H1 (cell line): ENCODE data around the gene PPIP5K1. TPM values are rescaled to one million over a fixed set of nuclear protein-coding genes. Genes with fewer than 3 reads are reported as not detected.

Experiments used
- CTCF ChIA-PET: fragments of 300-600 bp; sonication (Branson Sonifier 250); formaldehyde crosslinking; loops from one replicate; lab custom pipeline; 2021; ENCODE audit not compliant: partially characterized antibody; lab: Charles Lee
- POLR2A ChIA-PET: fragments of 300-600 bp; sonication (Branson Sonifier 250); formaldehyde crosslinking; loops from one replicate; lab custom pipeline; 2021; ENCODE audit warnings: inconsistent platforms; ENCODE audit not compliant: partially characterized antibody; lab: Charles Lee
- DNase-seq, 2 experiments: peaks; one replicate each; pipeline versions ENCODE4 v3.0.0 to v3.0.0-alpha.2; 2010 to 2022; ENCODE audit warnings: low spot score in 2 of 2, low read depth in 1 of 2, mixed read lengths in 1 of 2
- FAIRE-seq: peaks from 2 replicates; lab custom pipeline; 2011; peaks lifted over from hg19 to GRCh38; lab: Jason Lieb, UNC
- H2AFZ ChIP-seq: 2 replicates; pipeline ENCODE4 v1.8.1; 2012; ENCODE audit warnings: low read length, inconsistent platforms
- H2AK5ac ChIP-seq: 2 replicates; pipeline ENCODE4 v1.6.1; 2013; ENCODE audit warnings: low read depth, low read length
- H2BK120ac ChIP-seq: replicated peaks from 2 replicates; pipeline ENCODE3; 2013; ENCODE audit warnings: low read depth, low read length, inconsistent platforms
- H2BK12ac ChIP-seq: 2 replicates; pipeline ENCODE4 v1.6.1; 2013; ENCODE audit warnings: low read depth, low read length
- H2BK15ac ChIP-seq: 2 replicates; pipeline ENCODE4 v1.6.1; 2013; ENCODE audit warnings: low read length
- H2BK20ac ChIP-seq: 2 replicates; pipeline ENCODE4 v1.6.1; 2013; ENCODE audit warnings: low read length
- H2BK5ac ChIP-seq: 2 replicates; pipeline ENCODE4 v1.6.1; 2013; ENCODE audit warnings: low read depth, low read length
- H3K14ac ChIP-seq: 2 replicates; pipeline ENCODE4 v1.6.1; 2013; ENCODE audit warnings: inconsistent platforms; ENCODE audit not compliant: insufficient read length
- H3K18ac ChIP-seq: 2 replicates; pipeline ENCODE4 v1.6.1; 2013; ENCODE audit warnings: low read length; ENCODE audit errors: extremely low read depth
- H3K23ac ChIP-seq: 2 replicates; pipeline ENCODE4 v1.6.1; 2013; ENCODE audit warnings: inconsistent platforms; ENCODE audit not compliant: insufficient read length
- H3K23me2 ChIP-seq: 2 replicates; pipeline ENCODE4 v1.6.1; 2013; ENCODE audit warnings: low read depth, low read length
- H3K27ac ChIP-seq: 2 replicates; pipeline ENCODE4 v1.6.1; 2011; ENCODE audit warnings: low read depth, low read length, inconsistent platforms
- H3K27me3 ChIP-seq, 4 experiments: replicated peaks in 1 of 4; 1 replicate in 1 of 4; 2 replicates in 3 of 4; pipeline versions ENCODE4 v1.6.1 to v1.8.1; 2011 to 2013; ENCODE audit warnings: low read length in 3 of 4, mild to moderate bottlenecking in 3 of 4, inconsistent platforms in 2 of 4, mixed read lengths in 2 of 4, moderate library complexity in 1 of 4; ENCODE audit not compliant: control insufficient read depth in 3 of 4, insufficient read depth in 3 of 4; ENCODE audit errors: extremely low read depth in 1 of 4
- H3K36me3 ChIP-seq, 4 experiments: 2 replicates each; pipeline versions ENCODE4 v1.6.1 to v1.8.1; 2011 to 2013; ENCODE audit warnings: mild to moderate bottlenecking in 4 of 4, low read length in 3 of 4, moderate library complexity in 2 of 4, control low read depth in 1 of 4, inconsistent platforms in 1 of 4; ENCODE audit not compliant: insufficient read depth in 4 of 4, control insufficient read depth in 2 of 4
- H3K4ac ChIP-seq: replicated peaks from 2 replicates; pipeline ENCODE3; 2013; ENCODE audit warnings: low read length, low read depth, mixed read lengths, inconsistent platforms; ENCODE audit not compliant: insufficient read length
- H3K4me1 ChIP-seq, 4 experiments: replicated peaks in 1 of 4; 1 replicate in 1 of 4; 2 replicates in 3 of 4; pipeline versions ENCODE4 v1.6.1 to v1.8.1; 2011 to 2013; ENCODE audit warnings: low read length in 3 of 4, inconsistent platforms in 2 of 4, mixed read lengths in 1 of 4; ENCODE audit not compliant: insufficient read depth in 4 of 4, control insufficient read depth in 3 of 4
- H3K4me2 ChIP-seq, 2 experiments: 2 replicates each; pipeline versions ENCODE4 v1.6.1 to v1.8.1; 2011 to 2013; ENCODE audit warnings: low read depth in 2 of 2, low read length in 2 of 2, control low read depth in 1 of 2, inconsistent platforms in 1 of 2, mild to moderate bottlenecking in 1 of 2; ENCODE audit not compliant: insufficient read depth in 1 of 2
- H3K4me3 ChIP-seq, 4 experiments: fragments of 200-600, 300-600 bp in 1 of 4; sonication (generic), shearing (Covaris generic), sonication (Bioruptor Twin) in 1 of 4; 2 replicates each; pipeline versions ENCODE4 v1.5.1 to v1.8.1; 2011 to 2016; ENCODE audit warnings: low read length in 4 of 4, low read depth in 3 of 4, control low read depth in 2 of 4, inconsistent platforms in 2 of 4, mild to moderate bottlenecking in 2 of 4, mixed read lengths in 1 of 4, moderate library complexity in 1 of 4; ENCODE audit not compliant: insufficient read depth in 2 of 4; ENCODE audit errors: extremely low read depth in 1 of 4
- H3K56ac ChIP-seq: replicated peaks from 2 replicates; pipeline ENCODE3; 2013; ENCODE audit warnings: low read depth, mild to moderate bottlenecking, mixed read lengths, low read length, inconsistent platforms; ENCODE audit not compliant: insufficient read length
- H3K79me1 ChIP-seq: 2 replicates; pipeline ENCODE4 v1.6.1; 2013; ENCODE audit warnings: low read depth, low read length, control low read depth
- H3K79me2 ChIP-seq, 2 experiments: 2 replicates each; pipeline versions ENCODE4 v1.6.1 to v1.8.1; 2012 to 2013; ENCODE audit warnings: low read length in 2 of 2, mild to moderate bottlenecking in 2 of 2, inconsistent platforms in 1 of 2; ENCODE audit not compliant: insufficient read depth in 2 of 2, control insufficient read depth in 1 of 2
- H3K9ac ChIP-seq, 4 experiments: replicated peaks in 1 of 4; 1 replicate in 1 of 4; 2 replicates in 3 of 4; pipeline versions ENCODE4 v1.6.1 to v1.8.1; 2011 to 2013; ENCODE audit warnings: low read depth in 3 of 4, low read length in 3 of 4, control low read depth in 2 of 4, mild to moderate bottlenecking in 2 of 4, moderate library complexity in 2 of 4, inconsistent platforms in 1 of 4; ENCODE audit errors: extremely low read depth in 1 of 4
- H3K9me3 ChIP-seq, 2 experiments: 2 replicates each; pipeline versions ENCODE4 v1.6.1 to v1.8.1; 2012 to 2013; ENCODE audit warnings: mild to moderate bottlenecking in 2 of 2, moderate library complexity in 2 of 2, control low read depth in 1 of 2, inconsistent platforms in 1 of 2, low read depth in 1 of 2, low read length in 1 of 2, mixed read lengths in 1 of 2; ENCODE audit not compliant: insufficient read depth in 2 of 2
- H4K20me1 ChIP-seq, 2 experiments: replicated peaks in 1 of 2; 2 replicates each; pipeline versions ENCODE3 to v1.8.1; 2011 to 2013; ENCODE audit warnings: inconsistent platforms in 2 of 2, low read length in 2 of 2, mild to moderate bottlenecking in 1 of 2; ENCODE audit not compliant: insufficient read depth in 2 of 2, control insufficient read depth in 1 of 2
- H4K5ac ChIP-seq: 2 replicates; pipeline ENCODE4 v1.6.1; 2013; ENCODE audit warnings: low read length, low read depth, mixed read lengths, inconsistent platforms; ENCODE audit not compliant: insufficient read length
- H4K8ac ChIP-seq: 2 replicates; pipeline ENCODE4 v1.8.0; 2013; ENCODE audit warnings: mild to moderate bottlenecking, moderate library complexity, low read length, inconsistent platforms; ENCODE audit not compliant: insufficient read depth; ENCODE audit errors: extremely low read depth
- H4K91ac ChIP-seq: replicated peaks from 2 replicates; pipeline ENCODE3; 2013; ENCODE audit warnings: low read length, mixed read lengths, inconsistent platforms; ENCODE audit not compliant: insufficient read length
- CHD2 ChIP-seq: IDR thresholded peaks from 2 replicates; pipeline ENCODE4 v1.6.1; 2012; ENCODE audit warnings: low read length, improper control_type of control experiment
- E2F6 ChIP-seq: IDR thresholded peaks from 2 replicates; pipeline ENCODE4 v1.6.1; 2012; ENCODE audit warnings: inconsistent platforms
- JUND ChIP-seq: IDR thresholded peaks from 2 replicates; pipeline ENCODE4 v1.6.1; 2011; ENCODE audit warnings: mild to moderate bottlenecking, improper control_type of control experiment, low read length
- MAX ChIP-seq: IDR thresholded peaks from 2 replicates; pipeline ENCODE4 v1.6.1; 2012; ENCODE audit warnings: inconsistent platforms
- PHF8 ChIP-seq: fragments of 200-600 bp; sonication (generic); conservative IDR thresholded peaks from 2 replicates; pipeline ENCODE4 v1.7.1; 2012; ENCODE audit warnings: low read depth, mild to moderate bottlenecking, inconsistent platforms, low read length, moderate library complexity
- polyA plus RNA-seq, 7 experiments: library from polyadenylated mRNA; depleted of rRNA in 3 of 7; stranded (reverse) in 5 of 7; unstranded in 2 of 7; fragments of >200 nt in 5 of 7; fragments of 200-250 nt in 2 of 7; gene quantifications; 1 replicate in 5 of 7; 2 replicates in 1 of 7; 4 replicates in 1 of 7; pipeline versions ENCODE4 v1.2.1 to v1.2.3, GENCODE V29; 2011 to 2013; ENCODE audit warnings: missing spikeins in 2 of 7, mixed read lengths in 2 of 7
- total RNA-seq: library from RNA; stranded (reverse); fragmentation: NEBNext Ultra II Directional; extraction: Animal tissue kit (Norgen Biotek cat#: 25700); gene quantifications from 2 replicates; pipeline ENCODE4 v1.2.1, GENCODE V29; 2021

The PPIP5K1 gene
- total and polyA plus RNA-seq, 2 of the 8 experiments (the other 6 are each of a cell fraction or from before 2014, with no cell fraction given): 18.8 to 22.7 TPM

- H4K20me1 ChIP-seq: no peaks in the 10 kb centered on the region
- H4K8ac ChIP-seq: no peak overlapping the region
- no peaks in the 10 kb centered on the region for H3K23me2 ChIP-seq
- H2BK20ac ChIP-seq: no peak overlapping the region
- no peaks in the 10 kb centered on the region for H3K79me1 ChIP-seq
- DNase-seq: no peak
- no peaks in the 10 kb centered on the region; a peak in 1 of 8 replicates for H3K36me3 ChIP-seq
- H3K14ac ChIP-seq: no peak overlapping the region
- no peak overlapping the region for H3K9ac ChIP-seq
- H2BK15ac ChIP-seq: no peak overlapping the region
- H3K4me1 ChIP-seq: no peaks in the 10 kb centered on the region
- no peaks in the 10 kb centered on the region for H3K27me3 ChIP-seq
- H3K4me2 ChIP-seq: no peak overlapping the region
- ChIA-PET CTCF (interaction anchor here (0.6 to 1.7 kb wide), 3 partner anchors 28 to 171 kb away, joined by 3 read pairs; partner anchors contain the start of genes TUBGCP4 and ZSCAN29), POLR2A (no interaction called here)
- H2BK12ac ChIP-seq: no peak overlapping the region
- no peak overlapping the region for H3K23ac ChIP-seq
- no peak overlapping the region for H2BK120ac ChIP-seq
- no peaks in the 10 kb centered on the region for H3K9me3 ChIP-seq
- no peak overlapping the region for H3K4ac ChIP-seq
- FAIRE-seq: no peak
- H3K18ac ChIP-seq: no peak overlapping the region
- H3K79me2 ChIP-seq: no peaks in the 10 kb centered on the region
- H3K27ac ChIP-seq: no peak overlapping the region
- H3K4me3 ChIP-seq: no peak overlapping the region
- H2BK5ac ChIP-seq: no peak overlapping the region
- no peak overlapping the region for H4K5ac ChIP-seq
- H3K56ac ChIP-seq: no peak overlapping the region
- no peak overlapping the region for H2AFZ ChIP-seq
- no peak overlapping the region for H2AK5ac ChIP-seq
- H4K91ac ChIP-seq: no peak overlapping the region
- TF ChIP-seq JUND: 0 out of 2 replicates have a peak, but pooled peaks have one; percentile 12
- no peak for TF ChIP-seq MAX
- TF ChIP-seq E2F6: no peak
- TF ChIP-seq PHF8: no peak
- no peak for TF ChIP-seq CHD2
Measured at GRCh38 chr15:43541785-43542184, 48.2 kb downstream of the PPIP5K1 start.
